ENCODE data around the gene CAMK2A.
"Not testable (repeated sequence)": the region's sequence is repeated elsewhere in the genome, so short reads cannot be mapped to it uniquely, and the experiment has no call there.

The CAMK2A gene

DNA sequence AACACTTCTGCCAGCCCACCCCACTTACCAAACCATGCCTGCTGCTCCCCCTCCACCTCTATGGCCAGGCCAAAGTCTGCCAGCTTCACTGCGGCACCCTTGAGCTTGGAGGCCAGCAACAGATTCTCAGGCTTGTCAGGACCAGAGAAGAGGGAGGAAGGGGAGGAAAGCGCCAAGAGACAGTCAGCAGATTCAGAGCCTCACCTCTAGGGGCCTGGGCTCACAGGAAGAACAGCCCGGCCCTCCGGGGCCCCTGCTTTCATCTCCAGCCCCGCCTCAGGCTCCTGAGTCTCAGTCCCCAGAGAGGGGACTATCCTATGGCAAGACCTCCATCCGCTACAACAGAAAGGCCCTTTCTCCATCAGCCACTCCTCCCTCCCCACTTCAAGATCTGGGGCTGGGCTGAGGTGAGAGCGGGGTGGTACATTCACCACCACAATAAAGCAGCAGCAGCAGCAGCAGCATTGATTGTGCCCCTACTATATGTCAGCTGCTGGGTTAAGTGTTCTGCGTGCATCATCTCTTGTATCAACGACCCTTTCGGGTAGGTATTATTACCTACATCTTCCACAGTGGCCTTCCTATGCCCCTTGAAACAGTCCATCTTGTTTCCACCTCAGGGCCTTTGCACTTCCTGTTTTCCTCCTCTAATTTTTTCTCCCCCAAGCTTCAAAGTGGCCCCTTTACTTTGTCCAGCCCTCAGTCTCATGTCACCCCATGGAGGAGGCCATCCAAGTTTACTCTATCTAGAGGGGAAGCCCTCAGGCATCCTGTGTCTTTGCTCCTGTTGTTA is 36.0 kb downstream of the CAMK2A start:
- no peak for DNase-seq

DNA sequence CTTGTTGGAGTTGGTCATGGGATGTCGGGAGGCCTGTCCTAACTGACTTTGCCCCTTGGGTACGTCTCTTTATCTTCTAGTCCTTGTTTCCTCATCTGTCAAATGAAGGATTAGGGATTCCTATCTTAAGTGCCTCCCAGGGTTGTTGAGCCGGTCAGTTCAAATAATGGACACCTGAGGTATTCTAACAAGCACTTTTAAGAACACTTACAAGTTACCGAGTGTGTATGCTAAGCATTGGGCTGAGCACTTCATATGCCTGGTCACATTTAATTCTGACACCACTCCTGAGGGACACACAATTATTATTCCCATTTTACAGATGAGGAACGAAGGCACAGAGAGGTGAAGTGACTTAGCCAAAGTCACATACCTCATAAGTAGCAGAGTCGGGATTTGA is 37.1 kb downstream of the CAMK2A start:
- DNase-seq: no peak

DNA sequence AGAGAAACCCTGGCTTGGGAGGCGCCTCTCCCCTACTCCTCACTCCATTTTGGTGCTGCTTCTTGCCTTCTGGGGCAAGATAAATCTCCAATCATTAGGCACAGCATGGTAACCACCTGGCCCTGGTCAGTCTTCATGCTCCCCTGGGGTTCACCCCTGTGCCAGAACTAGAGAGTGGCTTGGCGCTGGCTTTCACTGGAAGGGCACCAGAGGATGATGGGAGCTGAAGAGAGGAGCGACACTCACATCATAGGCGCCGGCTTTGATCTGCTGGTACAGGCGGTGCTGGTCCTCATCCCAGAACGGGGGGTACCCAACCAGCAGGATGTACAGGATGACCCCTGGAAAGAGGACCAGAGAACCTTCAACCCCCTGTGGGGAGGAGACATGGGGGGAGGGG is 38.1 kb downstream of the CAMK2A start:
- no peak for DNase-seq

DNA sequence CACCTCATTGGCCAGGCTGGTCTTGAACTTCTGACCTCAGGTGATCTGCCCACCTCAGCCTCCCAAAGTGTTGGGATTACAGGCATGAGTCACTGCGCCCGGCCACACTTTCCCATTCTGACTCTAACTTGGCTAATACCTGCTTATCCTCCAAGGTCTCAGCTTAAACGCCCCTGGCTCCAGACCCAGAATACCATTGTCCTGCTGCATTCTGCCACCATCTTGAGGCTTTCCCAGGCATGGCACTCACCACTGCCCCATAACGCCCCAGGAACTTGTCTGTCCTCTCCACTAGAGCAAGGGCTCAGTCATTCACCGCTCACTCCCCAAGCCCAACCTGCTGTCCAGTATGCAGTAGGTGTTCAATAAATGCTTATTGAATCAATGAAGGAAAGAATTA is 39.8 kb downstream of the CAMK2A start:
- DNase-seq: no peak

DNA sequence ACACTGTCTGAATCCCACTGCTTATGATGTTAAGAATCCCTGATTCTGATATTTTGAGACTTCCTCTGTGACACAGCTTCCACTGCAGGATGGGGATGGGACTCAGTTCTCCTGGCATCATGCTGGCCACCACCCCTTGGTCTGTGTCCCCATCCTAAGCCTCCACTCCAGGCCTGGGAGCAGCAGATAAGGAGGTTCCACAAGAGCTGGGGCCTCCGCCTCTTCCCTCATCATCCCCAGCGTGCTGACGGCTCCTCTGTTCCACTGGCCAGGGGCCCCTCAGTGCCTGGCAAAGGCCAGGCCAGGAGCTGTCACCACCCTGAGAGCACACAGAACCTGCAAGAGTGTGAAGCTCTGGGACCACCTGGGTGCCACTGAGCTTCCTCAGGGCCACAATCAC is 40.6 kb downstream of the CAMK2A start:
- DNase-seq: no peak

DNA sequence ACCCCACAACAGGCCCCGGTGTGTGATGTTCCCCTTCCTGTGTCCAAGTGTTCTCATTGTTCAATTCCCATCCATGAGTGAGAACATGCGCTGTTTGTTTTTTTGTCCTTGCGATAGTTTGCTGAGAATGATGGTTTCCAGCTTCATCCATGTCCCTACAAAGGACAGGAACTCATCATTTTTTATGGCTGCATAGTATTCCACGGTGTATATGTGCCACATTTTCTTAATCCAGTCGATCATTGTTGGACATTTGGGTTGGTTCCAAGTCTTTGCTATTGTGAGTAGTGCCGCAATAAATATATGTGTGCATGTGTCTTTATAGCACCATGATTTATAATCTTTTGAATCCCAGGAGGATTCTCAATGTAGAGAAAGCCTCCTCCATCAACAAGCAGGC is 41.1 kb downstream of the CAMK2A start:
- DNase-seq: not testable (repeated sequence)

DNA sequence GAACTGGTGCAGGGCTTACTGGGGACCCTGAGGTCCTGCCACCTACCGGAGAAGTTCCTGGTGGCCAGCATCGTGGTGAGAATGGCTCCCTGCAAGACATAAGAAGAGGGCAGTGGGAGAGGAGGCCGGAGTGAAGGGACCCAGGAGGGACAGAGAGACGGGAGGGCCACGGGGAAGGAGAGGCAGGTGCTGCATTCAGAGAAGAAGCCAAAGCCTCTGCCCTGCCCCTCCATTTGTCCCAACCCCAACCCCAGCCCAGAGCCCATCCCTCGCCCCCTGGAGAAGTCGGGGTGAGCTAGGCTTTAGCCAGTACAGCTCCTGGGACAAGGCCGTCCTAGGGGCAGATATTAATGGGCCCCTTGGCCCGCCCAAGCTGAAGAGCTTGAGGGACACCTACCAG is 41.8 kb downstream of the CAMK2A start:
- DNase-seq: no peak

DNA sequence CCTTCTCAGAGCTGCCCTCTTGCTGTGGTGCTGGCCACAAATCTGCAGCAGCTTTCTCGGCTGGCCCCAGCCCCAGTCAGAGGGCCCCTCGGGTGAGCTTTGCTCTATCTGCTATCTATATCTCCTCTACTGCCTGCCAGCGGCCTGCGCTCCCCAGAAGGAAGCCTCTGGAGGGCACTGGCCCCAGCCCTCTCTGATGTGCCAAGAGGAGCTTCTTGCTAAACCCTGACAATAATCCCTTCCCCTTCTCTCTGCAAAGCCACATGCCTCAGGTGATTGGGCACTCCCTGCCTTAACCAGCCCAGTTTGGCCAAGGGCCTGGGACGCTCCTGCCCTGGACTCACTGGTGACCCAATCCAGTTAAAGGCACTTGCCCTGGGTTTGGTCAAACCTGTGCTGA is 42.7 kb downstream of the CAMK2A start:
- DNase-seq: no peak

DNA sequence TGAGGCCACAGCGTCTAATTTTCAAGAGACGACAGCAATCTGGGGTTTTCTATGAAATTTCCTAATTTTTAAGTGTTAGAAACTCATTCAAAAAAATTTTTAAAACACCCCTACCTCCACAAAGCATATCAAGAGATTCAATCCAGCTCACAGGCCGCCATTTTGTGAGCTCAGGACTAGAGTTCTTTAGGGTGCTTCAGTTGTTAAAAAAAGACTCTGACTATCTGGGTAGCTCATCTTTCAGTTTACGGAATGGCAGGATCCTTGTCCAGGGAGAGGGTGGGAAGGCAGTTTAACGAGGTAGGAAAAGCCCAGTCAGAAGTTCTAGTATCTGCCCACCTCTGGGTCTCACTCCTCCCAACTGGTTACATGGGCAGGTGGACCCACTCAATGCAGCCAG is 43.1 kb downstream of the CAMK2A start:
- DNase-seq: no peak

DNA sequence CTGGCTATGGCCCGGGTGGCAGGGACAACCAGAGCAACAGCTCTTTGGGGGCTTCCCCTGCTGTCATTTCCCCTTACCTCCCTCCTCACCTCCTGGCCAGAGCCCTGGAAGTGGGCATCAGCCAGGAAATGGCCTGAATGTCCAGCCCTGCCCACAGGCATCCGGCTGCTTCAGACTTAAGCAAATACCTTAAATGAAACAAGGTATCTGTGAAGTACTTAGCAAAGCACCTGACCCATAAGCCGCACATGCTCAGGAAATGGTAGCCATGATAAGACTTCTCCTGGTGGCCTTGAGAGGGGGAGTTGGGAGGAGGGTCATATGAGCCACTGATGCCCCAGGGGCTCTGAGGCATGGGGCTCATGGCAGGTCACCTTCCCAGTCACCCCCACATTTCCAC is 43.8 kb downstream of the CAMK2A start:
- no peak for DNase-seq

DNA sequence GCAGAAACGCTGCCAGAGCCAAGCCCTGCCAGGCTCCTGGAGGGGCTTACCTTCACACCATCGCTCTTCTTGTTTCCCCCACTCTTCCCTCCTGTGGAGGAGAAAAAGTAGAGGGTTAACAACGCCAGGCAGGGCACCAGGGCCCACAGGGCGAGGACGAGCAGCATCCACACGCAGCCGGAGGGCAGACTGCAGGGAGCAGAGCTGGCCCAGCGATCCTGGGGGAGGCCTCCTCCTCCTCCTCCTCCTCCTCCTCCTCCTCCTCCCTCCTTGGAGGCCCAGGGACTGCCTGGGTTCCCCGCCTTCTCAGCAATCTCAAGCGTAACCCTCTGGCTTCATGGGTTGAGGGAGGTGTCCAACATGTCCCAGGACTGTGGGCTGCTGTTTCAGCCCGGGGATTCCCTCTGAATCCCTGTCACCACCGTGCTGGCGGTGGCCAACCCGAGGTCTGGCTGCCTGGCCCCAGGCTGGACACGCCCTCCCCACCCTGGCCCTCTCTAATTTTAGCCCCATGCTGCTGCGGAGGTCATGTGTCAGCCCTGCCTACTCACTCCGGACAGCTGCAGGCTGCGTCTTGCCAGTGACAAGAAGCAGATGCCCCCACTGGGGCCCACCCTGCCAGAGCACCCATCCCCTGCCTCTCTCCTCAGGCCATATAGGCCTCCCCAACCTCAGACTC is 44.3 kb downstream of the CAMK2A start:
- DNase-seq: no peak

DNA sequence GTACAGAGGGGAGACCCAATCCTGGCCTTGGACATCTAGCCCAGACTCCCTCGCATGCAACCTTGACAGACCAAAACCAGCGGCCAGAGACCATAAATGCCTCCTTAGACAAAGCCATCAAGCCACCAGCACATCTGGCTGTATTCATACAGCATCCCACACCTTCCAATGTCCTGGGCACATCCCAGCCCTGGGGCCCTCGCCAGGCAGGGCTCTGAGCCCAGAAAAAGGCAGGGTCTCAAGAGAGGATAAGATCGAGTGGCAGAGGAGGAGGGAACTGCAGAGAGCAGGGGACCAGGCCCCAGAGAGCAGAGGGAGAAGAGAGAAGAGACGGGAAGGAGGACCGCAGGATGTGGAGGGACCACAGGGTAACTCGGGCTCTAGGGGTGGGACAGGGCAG is 45.4 kb downstream of the CAMK2A start:
- no peak for DNase-seq

DNA sequence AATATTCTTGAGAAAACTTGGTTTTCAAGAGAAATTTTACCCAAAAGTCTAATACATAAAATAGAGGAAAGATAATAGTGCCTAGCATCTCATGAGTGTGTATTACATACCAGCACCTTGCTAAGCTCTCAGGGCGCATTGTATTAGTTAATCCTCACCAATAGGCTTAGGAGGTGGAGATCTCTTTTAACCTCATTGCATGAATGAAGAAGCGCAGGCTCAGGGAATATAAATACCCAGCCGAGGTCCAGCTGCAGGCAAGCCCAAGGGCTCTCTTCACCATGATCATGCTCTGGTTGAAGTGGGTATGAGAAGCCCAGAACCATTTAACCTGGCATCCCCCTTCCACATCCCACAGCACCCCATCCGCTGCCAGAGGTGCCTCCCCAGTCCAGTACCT is 46.0 kb downstream of the CAMK2A start:
- DNase-seq: no peak

DNA sequence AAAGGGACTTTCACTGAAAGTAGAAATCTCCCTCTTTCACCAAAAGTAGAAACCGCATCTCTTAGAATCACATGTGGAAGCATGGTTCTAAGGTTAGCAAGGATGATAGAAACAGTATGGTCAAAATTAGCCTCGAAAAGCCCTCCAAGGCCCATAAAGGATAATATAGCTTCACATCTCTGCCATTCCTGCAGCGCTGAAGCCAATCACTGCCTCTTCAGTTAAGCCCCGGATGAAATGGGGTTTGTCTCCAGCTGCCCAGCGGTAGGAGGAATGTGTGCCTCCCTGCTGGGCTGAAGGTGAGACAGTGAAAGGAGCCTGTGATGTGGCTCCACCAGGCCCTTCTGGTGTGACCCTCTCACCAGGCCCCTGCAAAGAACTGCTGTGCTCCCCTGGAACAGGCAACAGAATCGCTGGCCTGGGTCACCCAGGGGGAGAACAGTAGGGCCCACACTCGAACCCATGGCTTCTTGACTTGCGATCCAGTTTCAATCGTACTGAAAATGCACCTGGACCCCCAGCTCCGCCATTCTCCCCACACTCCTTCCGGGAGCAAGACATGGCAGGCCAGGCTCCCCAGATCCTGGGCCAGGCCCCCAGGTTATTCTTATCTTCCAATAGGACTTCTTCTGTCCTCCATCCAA is 47.2 kb downstream of the CAMK2A start:
- no peak for DNase-seq

DNA sequence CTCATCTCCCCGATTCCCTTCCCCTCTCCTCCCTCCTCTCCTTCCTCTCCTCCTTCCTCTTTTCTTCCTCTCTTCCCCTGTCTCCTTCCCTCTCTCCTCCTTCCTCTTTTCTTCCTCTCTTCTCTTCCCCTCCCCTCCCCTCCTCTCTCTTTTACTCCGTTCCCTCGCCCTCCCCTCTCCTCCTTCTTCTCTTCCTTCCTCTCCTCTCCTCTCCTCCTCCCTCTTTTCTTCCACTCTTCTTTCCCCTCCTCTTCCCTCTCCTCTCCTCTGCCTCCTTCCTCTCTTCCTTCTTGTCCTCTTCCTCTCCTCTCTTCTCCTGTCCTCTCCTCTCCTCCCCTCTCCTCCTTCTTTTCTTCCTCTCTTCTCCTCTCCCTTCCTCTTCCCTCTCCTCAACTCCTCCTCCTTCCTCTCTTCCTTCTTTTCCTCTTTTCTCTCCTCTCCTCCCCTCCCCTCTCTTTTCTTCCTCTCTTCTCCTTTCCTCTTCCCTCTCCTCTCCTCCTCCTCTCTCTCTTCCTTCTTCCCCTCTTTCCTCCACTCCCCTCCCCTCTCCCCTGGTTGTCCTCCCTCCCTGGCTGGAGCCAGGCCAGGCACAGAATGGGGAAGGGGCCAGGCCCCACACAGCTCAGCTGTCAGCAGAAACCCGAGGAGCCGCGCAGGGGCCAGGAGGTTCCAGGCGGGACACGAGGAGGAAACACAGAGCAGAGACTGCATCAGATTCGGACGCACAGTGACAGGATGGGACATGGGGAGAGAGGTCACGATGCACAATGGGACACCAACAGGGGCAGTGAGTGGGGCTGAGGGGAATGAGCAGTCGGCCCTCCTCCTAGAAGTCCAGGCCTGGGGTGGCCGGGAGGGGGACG is 48.0 kb downstream of the CAMK2A start:
- DNase-seq: no peak

DNA sequence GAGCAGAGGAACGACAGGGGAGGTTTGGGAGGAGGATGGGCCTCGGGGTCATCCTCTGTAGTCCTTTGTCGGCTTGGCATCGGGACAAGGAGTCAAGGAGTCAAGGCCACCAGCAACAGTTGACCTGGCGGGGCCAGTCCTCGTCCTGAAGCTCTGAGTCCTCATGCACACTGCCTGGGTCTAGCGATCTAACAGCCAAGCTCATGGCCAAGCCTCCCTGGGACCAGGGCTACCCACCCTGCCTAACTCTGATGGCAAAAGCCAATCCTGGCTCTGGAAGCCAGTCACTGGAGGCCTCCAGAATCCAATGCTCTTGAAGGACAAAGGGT is 49.8 kb downstream of the CAMK2A start:
- DNase-seq: no peak

DNA sequence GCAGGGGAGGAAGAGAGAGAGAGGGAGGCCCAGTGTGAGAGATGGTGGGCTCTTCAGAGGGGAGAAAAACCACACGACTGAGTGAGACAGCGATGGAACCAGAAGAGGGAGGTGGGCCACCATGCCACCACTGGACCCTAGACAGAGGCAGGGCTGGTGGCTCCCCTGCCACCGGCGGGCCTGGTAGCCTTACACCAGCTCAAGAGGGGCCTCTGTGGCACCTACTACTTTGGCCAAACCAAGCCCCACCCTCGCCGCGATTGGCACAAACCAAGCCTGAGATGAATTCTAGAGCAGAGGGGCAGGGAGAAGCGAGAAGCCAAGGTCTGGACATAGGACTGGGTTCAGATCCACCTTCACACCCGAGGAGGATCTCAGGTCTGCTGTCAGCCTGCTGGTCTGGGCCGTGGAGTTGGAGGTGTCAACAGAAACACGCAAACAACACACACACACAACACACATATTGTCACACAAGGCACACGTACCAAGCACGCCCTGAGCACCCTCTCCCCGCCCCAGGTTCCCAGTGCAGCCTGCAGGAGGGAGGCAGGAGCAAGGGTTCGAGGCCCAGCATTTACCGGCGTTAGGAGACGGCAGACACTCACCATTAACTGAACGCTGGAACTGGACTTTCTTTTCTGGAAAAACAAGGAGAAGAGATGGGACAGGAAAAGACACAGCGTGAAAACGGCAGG is 50.3 kb downstream of the CAMK2A start:
- DNase-seq: no peak

DNA sequence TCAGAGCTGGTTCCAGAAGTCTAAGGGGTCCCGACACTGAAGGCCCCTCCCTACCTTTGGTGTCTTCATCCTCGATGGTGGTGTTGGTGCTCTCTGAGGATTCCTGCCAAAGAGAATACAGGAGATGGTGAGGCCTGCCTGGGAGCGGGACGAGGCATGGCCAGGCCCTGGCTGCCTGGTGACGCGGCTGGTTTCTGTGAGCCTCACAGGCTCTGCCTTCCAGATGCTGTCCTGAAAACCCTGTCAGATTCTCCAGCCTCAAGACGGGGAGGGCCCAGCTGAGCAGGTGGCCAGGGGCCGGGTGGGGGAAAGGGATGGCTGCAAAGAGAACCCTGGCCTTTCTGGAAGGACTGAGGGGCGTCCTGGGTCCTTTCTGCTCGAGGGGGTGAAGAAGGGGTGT is 50.9 kb downstream of the CAMK2A start:
- no peak for DNase-seq

DNA sequence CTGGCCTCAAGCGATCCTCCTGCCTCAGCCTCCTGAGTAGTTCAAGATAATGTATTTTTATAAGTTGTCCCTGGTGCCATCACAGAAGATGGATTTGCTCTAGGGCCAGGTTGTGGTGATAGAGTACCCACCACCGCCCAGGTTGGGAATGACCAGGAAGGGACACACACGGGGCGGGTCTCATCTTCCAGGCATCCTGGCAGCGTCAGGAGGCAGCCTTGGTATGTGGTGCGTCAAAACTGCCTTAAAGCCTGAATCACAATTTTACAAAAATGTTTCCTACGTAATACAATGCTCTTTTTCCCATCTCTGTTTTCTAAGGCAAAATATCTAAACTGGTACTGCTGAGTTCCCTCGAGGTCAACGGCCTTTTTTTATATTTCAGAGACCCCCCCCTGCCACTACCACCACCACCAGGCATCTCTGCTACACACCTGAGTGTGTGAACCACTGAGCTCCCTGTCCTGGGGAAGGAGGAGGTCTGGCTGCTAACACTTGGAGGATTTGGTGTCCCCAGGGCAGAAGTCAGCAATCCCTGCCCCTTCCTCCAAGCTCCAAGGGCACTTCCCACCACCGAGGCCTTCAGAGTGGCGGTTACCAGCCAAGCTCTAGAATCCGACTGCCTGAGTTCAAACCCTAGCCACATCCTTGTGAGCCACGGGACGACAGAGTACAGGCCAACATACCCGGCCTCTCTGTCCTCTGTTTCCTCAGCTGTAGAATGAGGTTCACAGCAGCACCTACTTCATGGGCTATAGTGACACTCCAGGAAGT is 52.4 kb downstream of the CAMK2A start:
- no peak for DNase-seq

DNA sequence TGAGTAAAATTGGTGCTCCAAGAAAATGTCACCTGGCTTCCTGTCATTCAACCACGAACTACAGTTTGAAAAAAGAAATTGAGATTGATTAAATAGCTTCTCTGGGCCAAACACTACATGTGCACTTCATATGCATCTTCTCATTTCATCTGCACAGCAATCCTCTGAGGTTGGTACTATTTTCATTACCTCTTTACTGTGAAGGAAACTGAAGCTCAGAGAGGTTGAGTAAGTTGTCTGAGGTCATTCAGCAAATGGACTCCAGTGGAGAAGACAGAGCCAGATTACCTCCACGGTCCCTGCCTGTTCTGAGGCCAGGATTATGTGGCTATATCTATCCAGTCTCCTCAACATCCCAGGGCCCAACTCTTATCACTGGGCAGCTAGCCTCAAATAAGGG is 53.3 kb downstream of the CAMK2A start:
- no peak for DNase-seq

DNA sequence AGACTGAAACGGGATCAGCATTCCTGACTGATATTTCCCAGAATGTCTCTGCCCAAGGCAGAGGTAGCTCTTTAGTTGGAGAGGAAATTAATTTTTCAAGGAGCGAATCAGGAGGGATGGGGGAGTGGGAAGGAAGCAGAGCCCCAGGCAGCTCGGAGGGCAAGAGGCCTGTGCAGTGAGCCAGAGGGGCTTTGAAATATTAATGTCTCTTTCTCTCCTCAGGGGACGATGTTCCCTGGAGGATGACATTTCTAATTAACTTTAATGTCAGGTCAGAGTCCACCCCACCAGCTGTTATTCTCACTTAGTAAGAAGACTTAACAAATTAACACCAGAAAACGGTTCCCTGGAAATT is 54.1 kb downstream of the CAMK2A start:
- no peak for DNase-seq
